Breast epithelium (tissue), 4 donors: ENCODE measurements around the gene PRKD1. TPM values are rescaled to one million over a fixed set of nuclear protein-coding genes. Genes with fewer than 3 reads are reported as not detected.

Experiments used
- DNase-seq, 2 donors: peaks; one replicate each; pipeline ENCODE4 v3.0.0-alpha.2; 2019; ENCODE audit warnings: low spot score in 2 of 2
- H3K27ac ChIP-seq, 2 donors: fragments of 200-600 bp; sonication (generic) in 1 of 2; one replicate each; pipeline ENCODE4 v1.5.1; 2016 to 2019; ENCODE audit warnings: mild to moderate bottlenecking in 1 of 2
- H3K27me3 ChIP-seq, 2 donors: fragments of 200-600 bp; sonication (generic) in 1 of 2; one replicate each; pipeline versions ENCODE4 v1.5.1 to v1.6.0; 2017 to 2019; ENCODE audit warnings: control low read depth in 1 of 2, mild to moderate bottlenecking in 1 of 2
- H3K36me3 ChIP-seq: fragments of 200-600 bp; one replicate; pipeline ENCODE4 v1.5.1; 2019
- H3K4me1 ChIP-seq, 2 donors: fragments of 200-600 bp; sonication (generic); one replicate each; pipeline ENCODE4 v1.5.1; 2016 to 2019; ENCODE audit warnings: control low read depth in 1 of 2
- H3K4me3 ChIP-seq, 3 donors: fragments of 200-600 bp; sonication (generic); 1 replicate in 2 of 3; 2 replicates in 1 of 3; pipeline ENCODE4 v1.5.1; 2016 to 2019; ENCODE audit warnings: mild to moderate bottlenecking in 3 of 3, moderate library complexity in 2 of 3
- H3K9me3 ChIP-seq, 2 donors: fragments of 200-600 bp; sonication (generic) in 1 of 2; one replicate each; pipeline ENCODE4 v1.5.1; 2016 to 2019; ENCODE audit warnings: control low read depth in 1 of 2
- CTCF ChIP-seq, 3 donors: fragments of 450-650 bp; IDR thresholded peaks; one replicate each; pipeline ENCODE4 v1.5.1; 2016 to 2017; ENCODE audit warnings: antibody characterized with exemption in 3 of 3, mild to moderate bottlenecking in 3 of 3, moderate library complexity in 3 of 3
- POLR2A ChIP-seq: fragments of 450-650 bp; IDR thresholded peaks from one replicate; pipeline ENCODE4 v1.6.1; 2016; ENCODE audit warnings: antibody characterized with exemption, mild to moderate bottlenecking, moderate library complexity
- POLR2AphosphoS5 ChIP-seq, 3 donors: sonication (generic); formaldehyde crosslinking; IDR thresholded peaks; one replicate each; pipeline ENCODE4 v1.6.1; 2017; ENCODE audit warnings: antibody characterized with exemption in 3 of 3
- intact Hi-C: fragments of 100-400 bp; cut with DNase I; formaldehyde crosslinking; loops from one replicate; pipeline ENCODE4 v1.15.1; 2023; ENCODE audit warnings: low total_unique reads
- total RNA-seq, 3 donors: library from RNA; depleted of rRNA; stranded (reverse); fragments of >200 nt; gene quantifications; one replicate each; pipeline ENCODE4 v1.1.0, GENCODE V29; 2016

Gene PRKD1
- total RNA-seq, 3 donors from 2014 or later = 14.1 to 26.1 (median 22.7) TPM

GRCh38 chr14:29918981-29919380, 8.7 kb downstream of the PRKD1 start:
- H3K9me3 ChIP-seq = no peaks in the 10 kb centered on the region
- H3K4me1 ChIP-seq = no peaks in the 10 kb centered on the region
- intact Hi-C loops = no loop called here
- DNase-seq = no peak
- H3K4me3 ChIP-seq = no peak overlapping the region
- H3K27me3 ChIP-seq = no peaks in the 10 kb centered on the region
- TF ChIP-seq CTCF (IDR thresholded peaks at IDR 0.05) = no peak
- TF ChIP-seq POLR2AphosphoS5 (IDR thresholded peaks at IDR 0.05) = no peak
- TF ChIP-seq POLR2A = no peak
- H3K36me3 ChIP-seq = no peaks in the 10 kb centered on the region
- H3K27ac ChIP-seq = no peak overlapping the region

GRCh38 chr14:29913566-29913965, 14.1 kb downstream of the PRKD1 start:
- H3K27me3 ChIP-seq = no peaks in the 10 kb centered on the region
- no peaks in the 10 kb centered on the region for H3K36me3 ChIP-seq
- TF ChIP-seq POLR2AphosphoS5 (IDR thresholded peaks at IDR 0.05) (no peak), CTCF (IDR thresholded peaks at IDR 0.05) (no peak), POLR2A (no peak)
- H3K4me3 ChIP-seq = no peak overlapping the region
- H3K4me1 ChIP-seq = no peaks in the 10 kb centered on the region
- H3K27ac ChIP-seq = no peak overlapping the region
- DNase-seq = no peak
- H3K9me3 ChIP-seq = no peaks in the 10 kb centered on the region
- intact Hi-C loops = no loop called here

- no peaks in the 10 kb centered on the region for H3K4me1 ChIP-seq
- no peaks in the 10 kb centered on the region for H3K27me3 ChIP-seq
- no peaks in the 10 kb centered on the region for H3K36me3 ChIP-seq
- H3K27ac ChIP-seq = no peak overlapping the region
- no peaks in the 10 kb centered on the region for H3K9me3 ChIP-seq
- TF ChIP-seq CTCF (IDR thresholded peaks at IDR 0.05) (no peak), POLR2AphosphoS5 (IDR thresholded peaks at IDR 0.05) (no peak), POLR2A (no peak)
- no peak for DNase-seq
- H3K4me3 ChIP-seq = no peak overlapping the region
- intact Hi-C loops = no loop called here
Measured at GRCh38 chr14:29911810-29912209, 15.8 kb downstream of the PRKD1 start.

- DNase-seq = no peak
- Histone ChIP-seq H3K27ac (no peak overlapping the region), H3K36me3 (no peaks in the 10 kb centered on the region), H3K4me1 (no peaks in the 10 kb centered on the region), H3K27me3 (no peaks in the 10 kb centered on the region), H3K4me3 (no peak overlapping the region), H3K9me3 (no peaks in the 10 kb centered on the region)
- TF ChIP-seq POLR2AphosphoS5 (IDR thresholded peaks at IDR 0.05) = no peak
- TF ChIP-seq CTCF (IDR thresholded peaks at IDR 0.05) = no peak
- no peak for TF ChIP-seq POLR2A
- intact Hi-C loops = no loop called here
Measured at GRCh38 chr14:29908652-29909577, 18.7 kb downstream of the PRKD1 start.

- Histone ChIP-seq H3K9me3 (no peaks in the 10 kb centered on the region), H3K36me3 (no peaks in the 10 kb centered on the region), H3K27ac (peak overlapping the region; percentile 6 to 23), H3K4me1 (no peaks in the 10 kb centered on the region), H3K4me3 (no peak overlapping the region), H3K27me3 (no peaks in the 10 kb centered on the region)
- TF ChIP-seq POLR2A (no peak), POLR2AphosphoS5 (IDR thresholded peaks at IDR 0.05) (no peak), CTCF (IDR thresholded peaks at IDR 0.05) (no peak)
- intact Hi-C loops = no loop called here
- no peak for DNase-seq
Measured at GRCh38 chr14:29906256-29906870, 21.3 kb downstream of the PRKD1 start.
